Measurements from ENCODE around the gene KANTR. TPM values are rescaled to one million over a fixed set of nuclear protein-coding genes. Genes with fewer than 3 reads are reported as not detected.

Gene KANTR, protein sequence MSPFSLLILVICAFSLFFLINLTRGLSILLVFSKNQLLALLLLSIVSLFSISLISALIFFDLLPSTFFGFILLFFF
- 6.3 TPM for total RNA-seq

DNA sequence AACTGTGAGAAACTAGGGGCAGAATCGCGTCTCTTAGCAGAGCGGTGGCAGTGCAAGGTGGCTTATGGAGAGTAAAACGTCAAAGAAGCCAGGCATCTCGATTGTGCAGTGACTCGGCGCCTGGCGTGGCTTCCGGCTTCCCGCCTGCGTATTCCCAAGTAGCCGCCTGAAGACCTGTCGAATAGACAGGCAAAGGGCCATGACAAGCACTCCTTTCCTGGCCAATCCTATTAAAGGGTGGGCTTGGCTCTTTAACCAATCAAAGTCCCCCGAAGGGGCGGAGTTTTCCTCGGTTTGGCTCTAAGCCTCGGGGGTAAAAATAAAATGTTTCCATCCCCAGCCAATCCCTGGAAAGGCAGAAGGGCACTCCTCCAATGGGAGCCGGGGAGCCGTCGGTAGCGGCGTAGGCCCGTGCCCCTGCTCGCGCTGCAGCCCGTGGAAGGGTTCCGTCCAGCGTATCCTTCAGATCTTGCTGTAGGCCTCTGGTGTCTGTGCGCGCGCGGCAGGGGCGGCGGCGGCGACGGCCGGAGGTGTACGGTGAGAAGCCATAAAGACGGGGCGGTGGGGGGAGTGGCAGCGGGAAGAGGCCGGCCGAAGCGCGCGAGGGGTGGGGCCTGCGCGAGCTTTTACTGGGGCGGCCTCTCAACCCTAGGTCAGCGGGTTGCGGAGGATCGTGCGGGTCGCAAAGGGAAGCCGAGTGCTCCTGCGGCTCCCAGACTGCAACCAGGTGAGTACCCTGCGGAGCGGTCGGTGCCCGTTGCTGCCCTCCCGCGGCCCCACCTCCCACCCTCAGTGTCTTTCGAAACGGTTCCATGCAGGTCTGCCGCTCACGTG, at the start of gene KANTR:
TSS of gene KANTR (plus strand) at position 395 of the 834 bp plus-strand sequence. CDS start 30,131 bp downstream, outside the sequence.
- H3K4me3 ChIP-seq (ENCODE audit: low read length) = peak within 1 kb of the TSS; percentile 54
- no peaks in the 10 kb centered on the region for H3K27me3 ChIP-seq (ENCODE audit: insufficient read depth, low read length)
- no peaks in the 10 kb centered on the region for H3K9me3 ChIP-seq (ENCODE audit: low read depth, low read length)
- peaks cover 10% of the 10 kb centered on the region for H3K4me1 ChIP-seq (ENCODE audit: insufficient read depth, low read length)

GRCh38 chrX:53044995-53045394, 48.9 kb upstream of the KANTR start:
- H3K4me1 ChIP-seq (ENCODE audit: insufficient read depth, low read length) = no peaks in the 10 kb centered on the region
- H3K27me3 ChIP-seq (ENCODE audit: insufficient read depth, low read length) = no peaks in the 10 kb centered on the region
- no peak overlapping the region for H3K4me3 ChIP-seq (ENCODE audit: low read length)
- no peaks in the 10 kb centered on the region for H3K9me3 ChIP-seq (ENCODE audit: low read depth, low read length)

GRCh38 chrX:53047228-53047627, 46.7 kb upstream of the KANTR start:
- H3K9me3 ChIP-seq (ENCODE audit: low read depth, low read length) = no peaks in the 10 kb centered on the region
- no peaks in the 10 kb centered on the region for H3K4me1 ChIP-seq (ENCODE audit: insufficient read depth, low read length)
- H3K4me3 ChIP-seq (ENCODE audit: low read length) = no peak overlapping the region
- H3K27me3 ChIP-seq (ENCODE audit: insufficient read depth, low read length) = no peaks in the 10 kb centered on the region

- Histone ChIP-seq H3K27me3 (ENCODE audit: insufficient read depth, low read length) (no peaks in the 10 kb centered on the region), H3K4me3 (ENCODE audit: low read length) (no peak within 1 kb of the TSS), H3K4me1 (ENCODE audit: insufficient read depth, low read length) (no peaks in the 10 kb centered on the region), H3K9me3 (ENCODE audit: low read depth, low read length) (no peaks in the 10 kb centered on the region)
Measured at GRCh38 chrX:53048169-53049126, 45.5 kb upstream of the KANTR start, which contains the start of gene GPR173. Gene GPR173 (plus strand): TSS chrX:53048789. CDS start chrX:53076622, 27,833 bp downstream.

GRCh38 chrX:53049127-53049517, 44.8 kb upstream of the KANTR start:
- no peaks in the 10 kb centered on the region for H3K4me1 ChIP-seq (ENCODE audit: insufficient read depth, low read length)
- H3K9me3 ChIP-seq (ENCODE audit: low read depth, low read length) = no peaks in the 10 kb centered on the region
- no peaks in the 10 kb centered on the region for H3K27me3 ChIP-seq (ENCODE audit: insufficient read depth, low read length)
- H3K4me3 ChIP-seq (ENCODE audit: low read length) = no peak overlapping the region

DNA sequence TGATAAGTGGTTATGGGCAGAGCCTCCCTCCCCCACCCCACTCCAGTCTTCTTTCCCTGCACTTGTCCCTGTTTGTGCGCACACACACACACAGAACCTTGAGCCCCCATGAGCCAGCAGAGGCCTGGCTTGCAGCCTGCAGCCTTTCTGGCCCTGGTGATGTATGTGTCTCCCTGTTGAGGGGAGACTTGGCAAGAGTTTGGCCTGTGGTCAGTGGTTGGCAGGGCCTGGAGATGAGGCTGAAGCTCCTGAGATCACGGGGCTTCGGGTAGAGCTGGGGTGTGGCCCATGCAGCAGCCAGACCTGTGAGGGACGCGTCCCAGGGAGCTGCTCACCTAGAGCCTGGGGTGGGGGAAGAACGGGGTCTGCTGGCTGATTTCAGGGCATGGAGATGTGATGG, 43.1 kb upstream of the KANTR start:
- Histone ChIP-seq H3K9me3 (ENCODE audit: low read depth, low read length) (no peaks in the 10 kb centered on the region), H3K4me1 (ENCODE audit: insufficient read depth, low read length) (no peaks in the 10 kb centered on the region), H3K27me3 (ENCODE audit: insufficient read depth, low read length) (no peaks in the 10 kb centered on the region), H3K4me3 (ENCODE audit: low read length) (no peak overlapping the region)

GRCh38 chrX:53055244-53055849, 38.6 kb upstream of the KANTR start:
- Histone ChIP-seq H3K27me3 (ENCODE audit: insufficient read depth, low read length) (no peaks in the 10 kb centered on the region), H3K4me3 (ENCODE audit: low read length) (no peak overlapping the region), H3K4me1 (ENCODE audit: insufficient read depth, low read length) (no peaks in the 10 kb centered on the region), H3K9me3 (ENCODE audit: low read depth, low read length) (no peaks in the 10 kb centered on the region)

GRCh38 chrX:53056292-53056691, 37.6 kb upstream of the KANTR start:
- no peaks in the 10 kb centered on the region for H3K9me3 ChIP-seq (ENCODE audit: low read depth, low read length)
- H3K4me3 ChIP-seq (ENCODE audit: low read length) = no peak overlapping the region
- H3K4me1 ChIP-seq (ENCODE audit: insufficient read depth, low read length) = no peaks in the 10 kb centered on the region
- H3K27me3 ChIP-seq (ENCODE audit: insufficient read depth, low read length) = no peaks in the 10 kb centered on the region

- H3K27me3 ChIP-seq (ENCODE audit: insufficient read depth, low read length) = no peaks in the 10 kb centered on the region
- H3K4me3 ChIP-seq (ENCODE audit: low read length) = no peak overlapping the region
- peaks cover 6% of the 10 kb centered on the region for H3K4me1 ChIP-seq (ENCODE audit: insufficient read depth, low read length)
Measured at GRCh38 chrX:53065104-53065503, 28.8 kb upstream of the KANTR start.

DNA sequence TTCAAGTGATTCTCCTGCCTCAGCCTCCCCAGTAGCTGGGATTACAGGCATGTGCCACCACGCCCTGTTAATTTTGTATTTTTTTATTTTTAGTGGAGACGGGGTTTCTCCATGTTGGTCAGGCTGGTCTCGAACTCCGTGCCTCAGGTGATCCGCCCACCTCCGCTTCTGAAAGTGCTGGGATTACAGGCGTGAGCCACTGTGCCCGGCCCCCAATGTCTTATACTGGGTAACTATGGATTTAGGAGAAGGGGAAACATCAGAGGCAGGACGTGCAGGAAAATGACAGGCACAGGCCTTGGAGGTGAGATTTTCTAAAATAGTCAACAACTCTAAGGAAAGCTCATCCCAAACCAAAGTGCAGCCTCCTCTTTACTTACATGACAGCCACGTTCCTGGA, 22.9 kb upstream of the KANTR start:
- no peaks in the 10 kb centered on the region for H3K9me3 ChIP-seq (ENCODE audit: low read depth, low read length)
- no peak overlapping the region for H3K4me3 ChIP-seq (ENCODE audit: low read length)
- peaks cover 14% of the 10 kb centered on the region for H3K4me1 ChIP-seq (ENCODE audit: insufficient read depth, low read length)
- H3K27me3 ChIP-seq (ENCODE audit: insufficient read depth, low read length) = no peaks in the 10 kb centered on the region

More at GRCh38 chrX:53065104-53065503, 28.8 kb upstream of the KANTR start:
- no peaks in the 10 kb centered on the region for H3K9me3 ChIP-seq (ENCODE audit: low read depth, low read length)

GRCh38 chrX:53071604-53072417, 22.1 kb upstream of the KANTR start:
- Histone ChIP-seq H3K4me1 (ENCODE audit: insufficient read depth, low read length) (peaks cover 14% of the 10 kb centered on the region), H3K9me3 (ENCODE audit: low read depth, low read length) (no peaks in the 10 kb centered on the region), H3K27me3 (ENCODE audit: insufficient read depth, low read length) (no peaks in the 10 kb centered on the region), H3K4me3 (ENCODE audit: low read length) (peak overlapping the region; percentile 35)

DNA sequence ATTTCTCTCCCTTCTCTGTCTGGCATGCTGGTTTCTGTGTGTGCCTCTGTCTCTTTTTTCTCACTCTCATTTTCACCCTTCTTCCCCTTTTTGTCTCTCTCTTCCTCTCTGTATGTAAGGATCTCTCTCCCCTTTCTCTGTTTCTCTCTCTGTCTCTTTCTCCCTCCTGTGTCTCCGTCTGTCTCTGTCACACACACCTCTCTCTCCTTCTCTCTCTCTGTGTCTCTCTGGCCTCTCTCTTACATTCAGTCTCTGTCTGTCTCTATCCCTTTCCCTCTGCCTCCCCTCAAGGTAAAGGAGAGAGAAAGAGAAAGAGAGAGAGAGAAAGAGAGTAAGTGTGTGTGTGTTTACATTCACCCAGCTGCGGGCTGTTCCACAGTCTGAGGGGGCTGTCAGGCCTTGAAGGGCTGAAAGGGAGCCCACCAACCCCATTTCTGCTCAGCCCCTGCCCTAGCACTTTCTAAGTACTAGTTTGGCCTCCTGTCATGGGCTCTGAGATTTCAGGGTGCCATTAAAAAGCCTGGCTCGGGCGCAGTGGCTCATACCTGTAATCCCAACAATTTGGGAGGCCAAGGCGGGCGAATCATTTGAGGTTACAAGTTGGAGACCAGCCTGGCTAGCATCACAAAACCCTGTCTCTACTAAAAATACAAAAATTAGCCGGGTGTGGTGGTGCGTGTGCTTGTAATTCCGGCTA, 21.4 kb upstream of the KANTR start:
- H3K27me3 ChIP-seq (ENCODE audit: insufficient read depth, low read length) = no peaks in the 10 kb centered on the region
- no peaks in the 10 kb centered on the region for H3K9me3 ChIP-seq (ENCODE audit: low read depth, low read length)
- peaks cover 14% of the 10 kb centered on the region for H3K4me1 ChIP-seq (ENCODE audit: insufficient read depth, low read length)
- H3K4me3 ChIP-seq (ENCODE audit: low read length) = peak overlapping the region; percentile 35

DNA sequence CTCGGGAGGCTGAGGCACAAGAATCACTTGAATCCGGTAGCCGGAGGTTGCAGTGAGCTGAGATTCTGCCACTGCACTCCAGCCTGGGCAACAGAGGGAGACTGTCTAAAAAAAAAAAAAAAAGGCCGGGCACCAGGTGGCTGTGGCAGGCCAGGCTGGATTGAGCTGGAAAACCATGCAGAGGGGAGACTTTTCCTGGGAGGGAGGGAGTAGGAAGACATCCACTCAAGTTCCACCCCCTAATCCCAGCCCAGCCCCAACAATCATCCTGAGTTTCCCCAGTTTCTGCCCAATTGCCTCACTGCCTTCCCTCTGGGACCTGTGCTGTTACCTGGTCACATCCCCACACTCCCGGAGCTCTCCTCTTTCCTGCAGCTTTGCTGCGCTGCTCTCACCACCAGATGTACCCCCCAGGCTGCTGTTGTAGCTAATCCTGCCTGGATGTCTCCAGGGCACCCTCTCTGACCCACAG, 20.8 kb upstream of the KANTR start:
- Histone ChIP-seq H3K27me3 (ENCODE audit: insufficient read depth, low read length) (no peaks in the 10 kb centered on the region), H3K4me3 (ENCODE audit: low read length) (no peak overlapping the region), H3K4me1 (ENCODE audit: insufficient read depth, low read length) (peaks cover 14% of the 10 kb centered on the region), H3K9me3 (ENCODE audit: low read depth, low read length) (no peaks in the 10 kb centered on the region)

Measured in mononuclear cell (primary cell).